Fibroblast of lung (primary cell): ENCODE measurements around the gene MTAP.

Experiments used
- CTCF ChIP-seq, 2 donors: IDR thresholded peaks in 1 of 2; conservative IDR thresholded peaks in 1 of 2; 1 replicate in 1 of 2; 2 replicates in 1 of 2; pipeline ENCODE4 v1.5.1; 2011 to 2012; ENCODE audit warnings: low read length in 2 of 2, control low read depth in 1 of 2, inconsistent platforms in 1 of 2, low read depth in 1 of 2, mild to moderate bottlenecking in 1 of 2
- EZH2 ChIP-seq: IDR thresholded peaks from 2 replicates; pipeline ENCODE4 v1.5.1; 2012; ENCODE audit warnings: low read length, control low read depth, mild to moderate bottlenecking; ENCODE audit errors: missing control alignments

GRCh38 chr9:21804331-21804730 is 1.9 kb downstream of the MTAP start:
- TF ChIP-seq CTCF (conservative IDR thresholded peaks at IDR 0.05 in 1 of 2, IDR thresholded peaks at IDR 0.05 in 1 of 2; ENCODE audit: low read depth in 1 of 2, low read length in 2 of 2): no peak
- no peak for TF ChIP-seq EZH2
